Measurements from ENCODE around the gene SLC38A10.

- TF ChIP-seq CTCF (IDR thresholded peaks at IDR 0.05; ENCODE audit: poor library complexity, severe bottlenecking) (no peak), TAF1 (IDR thresholded peaks at IDR 0.05; ENCODE audit: low read depth) (no peak), RAD21 (conservative IDR thresholded peaks at IDR 0.05) (no peak), EZH2 (IDR thresholded peaks at IDR 0.05; ENCODE audit: borderline replicate concordance, insufficient read depth, low read length, poor library complexity, severe bottlenecking) (no peak), POLR2AphosphoS5 (IDR thresholded peaks at IDR 0.05) (peak; percentile 6), EP300 (conservative IDR thresholded peaks at IDR 0.05; ENCODE audit: poor library complexity, severe bottlenecking) (no peak), REST (IDR thresholded peaks at IDR 0.05; ENCODE audit: borderline replicate concordance) (no peak)
Measured at GRCh38 chr17:81337476-81337879, 42.4 kb upstream of the SLC38A10 start.
